Heart right ventricle (tissue), 16 donors: ENCODE measurements around the gene RYR3. TPM values are rescaled to one million over a fixed set of nuclear protein-coding genes. Genes with fewer than 3 reads are reported as not detected.

Source experiments
- ATAC-seq, 8 donors: fragments of 200-7000 bp; cut with Tn5 transposase; one replicate each; pipeline ENCODE4 v1.9.1; 2020; ENCODE audit warnings: mild to moderate bottlenecking in 8 of 8, moderate library complexity in 8 of 8, moderate number of reproducible peaks in 1 of 8
- DNase-seq, 2 donors: peaks; one replicate each; pipeline ENCODE4 v3.0.0-alpha.2; 2020
- H3K27ac ChIP-seq, 10 donors: fragments of 200-600 bp; sonication (generic) in 2 of 10; one replicate each; pipeline versions ENCODE4 v1.5.0 to v1.8.0; 2020 to 2022; ENCODE audit warnings: mild to moderate bottlenecking in 3 of 10
- H3K27me3 ChIP-seq, 7 donors: fragments of 200-600 bp; one replicate each; pipeline ENCODE4 v1.8.0; 2021 to 2022; ENCODE audit warnings: mild to moderate bottlenecking in 2 of 7
- H3K36me3 ChIP-seq, 9 donors: fragments of 200-600 bp; sonication (generic) in 1 of 9; one replicate each; pipeline versions ENCODE4 v1.5.0 to v1.8.0; 2020 to 2022; ENCODE audit warnings: mild to moderate bottlenecking in 2 of 9
- H3K4me1 ChIP-seq, 9 donors: fragments of 200-600 bp; sonication (generic) in 1 of 9; one replicate each; pipeline versions ENCODE4 v1.5.0 to v1.8.0; 2020 to 2022; ENCODE audit warnings: mild to moderate bottlenecking in 4 of 9
- H3K4me3 ChIP-seq, 10 donors: fragments of 200-600 bp; sonication (generic) in 2 of 10; one replicate each; pipeline versions ENCODE4 v1.5.0 to v1.8.0; 2020 to 2022; ENCODE audit warnings: mild to moderate bottlenecking in 7 of 10, moderate library complexity in 2 of 10
- H3K9me3 ChIP-seq, 11 donors: fragments of 200-600 bp in 10 of 11; sonication (generic) in 2 of 11; one replicate each; pipeline versions ENCODE4 v1.5.0 to v1.8.0; 2013 to 2022; ENCODE audit warnings: mild to moderate bottlenecking in 2 of 11, control low read depth in 1 of 11, moderate library complexity in 1 of 11
- CTCF ChIP-seq, 9 donors: fragments of 200-600 bp; sonication (generic) in 2 of 9; IDR thresholded peaks; one replicate each; pipeline versions ENCODE4 v1.5.0 to v1.8.0; 2021 to 2022; ENCODE audit warnings: antibody characterized with exemption in 9 of 9, mild to moderate bottlenecking in 5 of 9, moderate library complexity in 1 of 9
- WGBS, 2 donors: extraction: QIAGEN DNeasy Blood & Tissue Kit; methylation state at CpG; one replicate each; pipeline ENCODE4 v1.1.7; 2013; ENCODE audit warnings: inconsistent platforms in 1 of 2; 5-methylcytosine and 5-hydroxymethylcytosine counted together
- intact Hi-C, 10 donors: fragments of 100-400 bp; cut with DNase I; formaldehyde crosslinking; loops; one replicate each; pipeline versions ENCODE4 v1.11.1 to v1.14.2; 2022
- long read RNA-seq, 3 donors: library from polyadenylated mRNA; unstranded; transcript quantifications; one replicate each; pipeline ENCODE4 v2.0.0, GENCODE V29; 2020 to 2021
- polyA plus RNA-seq, 2 donors: library from polyadenylated mRNA; stranded (reverse); fragments of 200-250 nt; gene quantifications; one replicate each; pipeline ENCODE4 v1.2.3, GENCODE V29; 2013
- total RNA-seq, 10 donors: library from RNA; stranded (reverse); fragmentation: NEBNext Ultra II Directional in 3 of 10; extraction: Animal tissue kit (Norgen Biotek cat#: 25700) in 3 of 10; gene quantifications; one replicate each; pipeline versions ENCODE4 v1.2.1 to v1.2.4, GENCODE V29; 2021 to 2023
- donor health status: Arrhythmogenic right ventricular cardiomyopathy.
- donor health status: ischemic (EF 13 %, LVEDD 7.1; RV severe dilation, severe dysfunction).
- donor health status: healthy with polysubstance abuse.
- donor health status: DM: no; HTN: yes; CAD: no.
- donor health status: DM: no; HTN: no; CAD: no.
- donor health status: ischemic (EF 25% LVEDD 6.9; RV normal size, moderate dysfunction).
- donor health status: ischemic (EF 25% LVEDD 5.7; RV mildly dilated, moderate dysfunction).
- donor health status: healthy.
- donor health status: DM: yes; HTN: yes; CAD: no.
- donor health status: Ischemic cardiomyopathy.
- donor health status: ischemic (EF 35%, LVEDD 5.7; RV mildly dilated, moderate dysfunction).
- donor health status: nonischemic (EF 11% LVEDD 7.7; RV severe dilation, severe dysfunction).
- donor health status: DM: yes; HTN: yes; CAD: no.
- donor health status: PGD.
- donor health status: ischemic (EF 29% LVEDD 5.4; RV normal size, mild dysfunction).
- donor health status: nonischemic (EF 23%, LVEDD 6.1; RV moderate dilation, normal function).

Gene RYR3
- total RNA-seq (under 1 TPM in 8 of 10 donors, not detected in 2; 0.02 to 1.00 (median 0.15) TPM), polyA plus RNA-seq (under 1 TPM; 0.06 to 0.07 TPM)
- long read RNA-seq, donor 1 = 0 reads
- long read RNA-seq, donor 2 = 0 reads
- long read RNA-seq, donor 3 = 0 reads

DNA sequence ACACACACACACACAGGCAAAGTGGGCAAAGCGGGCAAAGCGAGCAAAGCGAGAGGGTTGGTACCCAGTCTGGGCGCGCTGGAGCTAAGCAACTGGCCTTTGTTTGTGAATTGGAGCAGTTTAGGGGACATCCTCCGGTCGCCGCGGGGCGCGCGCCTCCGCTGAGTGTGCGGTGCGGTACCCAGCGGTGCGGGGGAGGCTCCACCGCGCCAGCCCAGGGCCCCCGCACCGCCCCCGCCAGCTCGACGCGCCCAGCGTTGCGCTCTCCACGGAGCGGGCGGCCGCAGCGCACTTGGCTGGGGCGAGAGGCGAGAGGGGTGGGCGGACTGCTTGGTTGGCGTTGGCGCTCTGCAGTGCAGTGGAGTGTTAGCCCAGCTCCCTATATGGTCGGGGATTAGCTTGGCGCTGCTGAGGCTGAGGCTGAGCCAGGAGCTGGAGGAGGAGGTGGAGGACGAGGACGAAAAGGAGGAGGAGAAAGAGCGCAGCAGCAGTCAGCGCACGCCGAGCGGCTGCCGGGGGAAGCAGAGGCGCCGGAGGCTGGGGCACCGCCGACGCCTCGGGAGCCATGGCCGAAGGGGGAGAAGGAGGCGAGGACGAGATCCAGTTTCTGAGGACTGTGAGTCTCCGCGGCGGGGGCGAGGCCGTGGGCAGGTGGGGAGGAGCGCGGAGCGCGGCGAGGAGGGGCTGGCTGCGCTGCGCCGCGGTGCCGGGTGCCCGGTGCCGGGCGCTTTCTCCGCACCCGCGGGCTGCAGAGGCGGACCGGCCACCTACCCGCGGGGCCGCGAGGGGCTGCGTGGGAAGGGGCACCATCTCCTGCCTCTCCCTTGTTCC, at the start of gene RYR3:
Gene RYR3, plus strand, starts transcription at position 487 of the 831 bp plus-strand sequence. Its CDS starts 79 bp downstream, at position 566.
- Histone ChIP-seq H3K27me3 (peaks cover 7 to 70% (median 50%) of the 10 kb centered on the region in 7 donors), H3K4me3 (peak within 1 kb of the TSS in 8 of 10 donors; percentile 9 to 50 (median 40)), H3K9me3 (peaks cover 0 to 2% (median 0%) of the 10 kb centered on the region in 11 donors), H3K36me3 (no peaks in the 10 kb centered on the region), H3K4me1 (peaks cover 0 to 5% (median 0%) of the 10 kb centered on the region in 9 donors), H3K27ac (no peak within 1 kb of the TSS)
- WGBS, 2 donors = 1% methylated on average over 72 to 84 of the region's 84 CpGs
- intact Hi-C loops = loop anchor here in 1 of 10 donors (10.0 kb wide), 1 partner anchor 284 kb away; no protein-coding TSS in a partner anchor
- TF ChIP-seq CTCF (IDR thresholded peaks at IDR 0.05) = no peak
- DNase-seq (peak; percentile 6 to 10), ATAC-seq (peak; percentile 27 to 62 (median 54))

DNA sequence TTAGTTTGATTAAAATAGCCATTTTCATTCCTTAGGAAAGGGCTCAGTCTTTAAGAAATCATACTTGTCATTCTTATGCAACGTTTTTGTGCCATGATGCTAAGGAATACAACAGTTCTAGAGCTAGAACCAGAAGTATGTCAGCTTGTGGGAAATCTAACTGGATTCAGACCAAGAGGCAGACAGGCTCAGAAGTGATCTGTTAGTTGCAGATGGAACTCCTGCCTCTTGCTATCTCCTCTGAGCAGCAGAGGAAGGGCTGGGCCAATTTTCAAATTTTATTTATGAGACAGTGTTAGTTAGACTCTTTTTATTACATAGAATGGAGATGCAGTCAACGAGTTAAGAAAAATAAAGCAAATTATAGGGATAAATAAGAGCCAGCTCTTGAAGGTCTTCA, 48.5 kb upstream of the RYR3 start:
- Histone ChIP-seq H3K36me3 (no peaks in the 10 kb centered on the region), H3K27me3 (peaks cover 0 to 6% (median 2%) of the 10 kb centered on the region in 7 donors), H3K4me1 (no peaks in the 10 kb centered on the region), H3K9me3 (no peaks in the 10 kb centered on the region), H3K4me3 (no peak overlapping the region), H3K27ac (no peak overlapping the region)
- ATAC-seq (no peak), DNase-seq (no peak)
- intact Hi-C loops = no loop called here
- 44 to 45% methylated on average over 2 of the region's 2 CpGs for WGBS, 2 donors
- no peak for TF ChIP-seq CTCF (IDR thresholded peaks at IDR 0.05)

DNA sequence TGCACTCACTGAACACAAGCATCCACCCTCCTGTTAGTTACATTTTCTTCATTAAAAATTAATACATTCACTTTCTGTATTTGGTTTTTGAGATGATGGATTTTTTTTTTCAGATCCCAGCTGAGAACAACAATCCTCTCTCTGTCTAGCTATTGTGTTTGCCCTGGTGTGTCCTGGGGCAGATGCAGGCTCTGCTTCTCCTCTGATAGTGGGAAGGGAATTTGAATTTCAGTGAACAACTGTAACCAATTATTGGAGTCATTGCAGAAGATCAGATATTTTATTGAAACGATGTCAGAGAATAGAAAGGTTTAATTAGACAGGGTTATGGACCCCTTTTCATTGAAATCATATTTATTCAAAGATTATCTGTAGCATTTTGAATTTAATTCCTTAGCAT, 33.1 kb upstream of the RYR3 start:
- 28 to 44% methylated on average over 1 of the region's 1 CpG for WGBS, 2 donors
- Histone ChIP-seq H3K4me3 (no peak overlapping the region), H3K9me3 (peaks cover 0 to 30% (median 0%) of the 10 kb centered on the region in 11 donors), H3K4me1 (no peaks in the 10 kb centered on the region), H3K27ac (no peak overlapping the region), H3K27me3 (peaks cover 0 to 14% (median under 1%) of the 10 kb centered on the region in 7 donors), H3K36me3 (no peaks in the 10 kb centered on the region)
- intact Hi-C loops = no loop called here
- no peak for ATAC-seq
- no peak for DNase-seq
- no peak for TF ChIP-seq CTCF (IDR thresholded peaks at IDR 0.05)

DNA sequence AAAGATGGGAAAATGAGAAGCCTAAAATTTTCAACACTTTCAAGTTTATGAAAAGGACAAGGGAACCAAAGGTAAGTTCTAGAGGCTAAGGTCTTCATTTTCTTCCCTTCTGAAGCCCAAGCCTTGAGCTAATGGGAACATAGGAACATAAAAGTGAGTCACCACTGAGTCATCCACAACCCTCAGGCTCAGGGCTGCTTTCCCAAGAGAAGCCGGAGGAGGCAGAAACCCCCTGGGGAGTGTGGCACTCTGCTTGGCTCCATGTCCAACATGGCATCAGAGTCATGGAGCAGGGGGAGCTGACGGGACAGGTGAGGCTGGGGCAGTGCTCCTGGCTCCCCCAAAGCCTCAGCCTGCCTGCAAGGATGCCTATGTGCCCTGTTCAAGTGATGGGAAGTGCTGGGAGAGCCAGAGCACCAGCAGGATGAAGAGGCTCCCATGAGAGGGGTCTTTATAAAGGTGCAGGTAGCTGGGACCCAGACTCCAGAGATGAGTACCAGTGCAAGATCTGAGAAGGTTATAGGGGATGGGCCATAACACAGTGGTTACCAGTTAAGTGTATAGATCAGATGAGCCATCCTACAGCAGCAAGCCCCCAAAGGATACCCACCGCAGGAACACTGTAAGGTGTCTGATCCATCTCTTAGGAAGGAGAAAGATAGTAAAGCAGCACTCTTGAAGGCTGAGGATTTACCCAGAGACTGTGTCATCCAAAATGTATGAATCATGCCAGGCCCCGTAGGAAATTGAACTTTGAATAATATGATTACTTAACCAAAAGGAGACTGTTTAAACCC, 31.8 kb upstream of the RYR3 start:
- Histone ChIP-seq H3K9me3 (peaks cover 0 to 18% (median 0%) of the 10 kb centered on the region in 11 donors), H3K4me1 (no peaks in the 10 kb centered on the region), H3K4me3 (no peak overlapping the region), H3K27me3 (peaks cover 0 to 14% (median 0%) of the 10 kb centered on the region in 7 donors), H3K27ac (no peak overlapping the region), H3K36me3 (no peaks in the 10 kb centered on the region)
- 60 to 62% methylated on average over 4 of the region's 4 CpGs for WGBS, 2 donors
- DNase-seq (no peak), ATAC-seq (peak in 1 of 8 donors; percentile 20)
- intact Hi-C loops = no loop called here
- TF ChIP-seq CTCF (IDR thresholded peaks at IDR 0.05) = no peak
